GM19351 (cell line): Measurements from ENCODE around the gene DCP1A.
A peak's percentile ranks its signal among the peaks of the same experiment; 100 is the strongest.
"Not testable (repeated sequence)": the region's sequence is repeated elsewhere in the genome, so short reads cannot be mapped to it uniquely, and the experiment has no call there.

Experiments used
- ATAC-seq: cut with Tn5 transposase; IDR thresholded peaks from one replicate; pipeline ENCODE4 v1.9.1; 2021; ENCODE audit warnings: mild to moderate bottlenecking, moderate library complexity; ENCODE audit not compliant: unreplicated experiment

Gene DCP1A

GRCh38 chr3:53329897-53330296 is 17.4 kb downstream of the DCP1A start:
- no peak for ATAC-seq

- ATAC-seq = no peak
Observed at GRCh38 chr3:53328746-53329145, 18.6 kb downstream of the DCP1A start.

DNA sequence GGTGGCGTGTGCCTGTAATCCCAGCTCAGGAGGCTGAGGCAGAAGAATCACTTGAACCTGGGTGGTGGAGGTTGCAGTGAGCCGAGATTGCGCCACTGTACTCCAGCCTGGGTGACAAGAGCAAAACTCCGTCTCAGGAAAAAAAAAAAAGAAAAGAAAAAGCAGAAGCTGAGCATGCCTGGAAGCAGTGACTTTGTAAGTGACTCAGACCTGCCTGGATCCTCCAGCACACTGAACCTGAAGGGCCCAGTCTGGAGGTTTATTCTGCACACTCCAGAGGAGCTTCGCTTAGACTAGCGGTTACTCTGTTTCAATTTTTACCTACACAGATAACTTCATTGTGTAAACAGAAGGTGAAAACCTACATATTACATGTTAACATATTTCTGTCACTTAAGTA is 19.4 kb downstream of the DCP1A start:
- not testable (repeated sequence) for ATAC-seq

- ATAC-seq = no peak
Observed at GRCh38 chr3:53324105-53324504, 23.2 kb downstream of the DCP1A start.

GRCh38 chr3:53320697-53321096 is 26.6 kb downstream of the DCP1A start:
- no peak for ATAC-seq

- ATAC-seq = no peak
Observed at GRCh38 chr3:53318522-53318921, 28.8 kb downstream of the DCP1A start.

- ATAC-seq = no peak
Observed at GRCh38 chr3:53312832-53313231, 34.5 kb downstream of the DCP1A start.

GRCh38 chr3:53311882-53312281 is 35.5 kb downstream of the DCP1A start:
- ATAC-seq = no peak

GRCh38 chr3:53303957-53304356 is 43.4 kb downstream of the DCP1A start:
- no peak for ATAC-seq

DNA sequence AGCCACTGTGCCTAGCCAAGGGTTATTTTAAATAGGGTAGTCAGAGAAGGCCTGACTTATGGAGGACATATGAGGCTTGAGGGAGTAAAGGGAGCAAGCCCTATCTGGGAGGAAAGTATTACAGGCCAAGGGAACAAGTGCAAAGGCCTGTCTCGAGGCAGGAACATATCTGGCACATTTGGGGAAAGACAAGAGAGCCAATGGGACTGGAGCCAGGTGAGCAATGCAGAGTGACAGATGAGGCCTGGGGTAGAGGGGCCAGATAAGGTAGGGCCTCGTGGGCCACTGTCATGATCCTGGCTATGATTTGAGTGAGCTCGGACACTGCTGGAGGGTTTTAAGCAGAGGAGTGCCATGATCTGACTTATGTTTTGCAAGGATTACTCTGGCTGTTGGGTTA is 43.8 kb downstream of the DCP1A start:
- ATAC-seq = no peak

GRCh38 chr3:53300826-53301225 is 46.5 kb downstream of the DCP1A start:
- no peak for ATAC-seq

DNA sequence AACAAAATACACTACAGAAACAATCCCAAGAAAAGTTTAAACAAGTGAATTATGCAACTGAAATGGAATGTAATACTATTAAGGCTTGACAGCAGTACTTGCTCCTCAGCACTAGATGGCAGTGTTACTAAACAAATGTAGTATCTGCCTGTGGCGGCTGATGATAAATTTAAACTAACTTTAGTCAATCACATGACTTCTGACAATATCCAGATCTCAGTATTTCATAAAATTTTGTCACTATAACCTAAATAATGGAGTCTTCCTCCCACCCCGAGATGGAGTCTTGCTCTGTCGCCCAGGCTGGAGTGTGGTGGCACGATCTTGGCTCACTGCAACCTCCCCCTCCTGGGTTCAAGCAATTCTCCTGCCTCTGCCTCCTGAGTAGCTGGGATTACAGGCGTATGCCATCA is 47.7 kb downstream of the DCP1A start:
- ATAC-seq = peak; percentile 56

DNA sequence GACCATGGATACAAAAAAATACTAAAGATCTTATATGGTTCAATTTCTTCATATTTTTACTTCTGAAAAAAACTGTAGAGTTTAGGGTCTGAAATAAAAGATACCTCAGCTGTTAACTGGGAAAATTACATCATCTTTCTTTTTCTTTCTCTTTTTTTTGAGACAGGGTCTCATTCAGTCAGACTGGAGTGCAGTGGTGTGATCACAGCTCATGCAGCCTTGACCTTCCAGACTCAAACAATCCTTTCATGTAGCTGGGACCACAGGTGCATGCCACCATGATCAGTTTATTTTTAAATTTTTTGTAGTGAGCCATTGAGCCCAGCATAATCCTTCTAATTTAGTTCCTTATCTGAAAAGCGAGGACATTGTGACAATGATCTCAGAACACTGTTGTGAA is 51.9 kb downstream of the DCP1A start:
- no peak for ATAC-seq

DNA sequence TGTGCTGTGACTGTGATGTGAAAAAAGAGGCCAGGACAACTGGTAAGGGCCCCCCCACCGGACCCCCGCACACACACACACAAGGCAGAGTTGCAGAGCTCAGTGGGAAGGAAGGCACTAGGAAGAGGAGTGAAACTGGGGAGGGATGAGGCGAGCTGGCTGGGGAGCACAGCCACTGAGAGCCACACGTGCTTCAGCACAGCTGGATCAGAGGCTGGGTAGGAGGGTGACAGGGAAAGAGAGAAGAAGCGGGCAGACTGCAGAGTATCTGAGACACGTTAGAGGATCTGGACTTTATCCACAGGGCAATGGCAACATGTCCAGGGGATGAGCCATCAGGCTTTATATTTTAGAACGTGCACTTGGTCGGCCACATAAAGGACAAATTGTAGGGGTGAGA is 53.5 kb downstream of the DCP1A start:
- ATAC-seq = no peak

DNA sequence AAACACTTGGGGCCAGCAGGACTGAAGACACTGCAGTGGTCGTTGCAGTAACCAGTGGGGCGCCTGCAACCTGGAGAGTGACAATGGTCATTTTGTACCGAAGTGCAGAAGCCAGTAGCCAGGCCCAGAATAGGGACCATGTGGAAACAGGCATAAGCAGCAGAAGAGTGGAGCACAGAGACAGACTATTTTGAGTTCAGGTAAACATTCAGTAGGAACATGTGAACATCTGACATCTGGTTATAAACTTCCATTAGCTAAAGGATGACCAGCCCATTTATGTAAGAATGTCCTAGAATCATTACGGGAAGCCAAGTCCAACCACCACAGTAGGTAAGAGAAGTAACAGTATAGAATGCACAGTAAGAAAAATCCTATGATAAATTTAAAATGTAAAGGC is 59.1 kb downstream of the DCP1A start:
- no peak for ATAC-seq

DNA sequence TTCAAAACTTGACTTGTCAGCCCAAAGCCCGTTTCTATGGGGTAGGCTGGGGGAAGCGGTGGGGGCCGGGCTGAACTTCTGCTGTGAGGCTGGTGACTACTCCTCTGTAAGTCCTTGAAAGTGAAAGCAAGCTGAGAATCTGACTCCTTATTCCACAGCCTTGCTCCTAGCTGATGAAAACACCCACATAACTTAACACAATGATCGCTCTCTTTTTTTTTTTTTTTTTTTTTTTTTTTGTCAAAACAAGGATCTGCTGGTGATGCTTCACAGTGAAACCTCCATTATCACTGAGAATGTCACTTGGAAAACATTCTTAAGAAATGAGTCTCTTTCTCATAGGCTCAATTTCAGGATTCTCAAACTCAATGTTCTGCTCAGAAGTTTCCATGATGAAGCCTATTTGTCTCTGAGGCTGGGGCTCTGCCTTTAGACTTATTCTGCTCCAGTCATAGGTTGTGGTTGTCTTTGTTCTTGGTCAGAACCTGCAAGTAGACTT is 60.2 kb downstream of the DCP1A start:
- no peak for ATAC-seq

- no peak for ATAC-seq
Observed at GRCh38 chr3:53286727-53287126, 60.6 kb downstream of the DCP1A start.

- ATAC-seq = no peak
Observed at GRCh38 chr3:53282581-53282980, 64.8 kb downstream of the DCP1A start.

- no peak for ATAC-seq
Observed at GRCh38 chr3:53278667-53279066, 68.7 kb downstream of the DCP1A start.

DNA sequence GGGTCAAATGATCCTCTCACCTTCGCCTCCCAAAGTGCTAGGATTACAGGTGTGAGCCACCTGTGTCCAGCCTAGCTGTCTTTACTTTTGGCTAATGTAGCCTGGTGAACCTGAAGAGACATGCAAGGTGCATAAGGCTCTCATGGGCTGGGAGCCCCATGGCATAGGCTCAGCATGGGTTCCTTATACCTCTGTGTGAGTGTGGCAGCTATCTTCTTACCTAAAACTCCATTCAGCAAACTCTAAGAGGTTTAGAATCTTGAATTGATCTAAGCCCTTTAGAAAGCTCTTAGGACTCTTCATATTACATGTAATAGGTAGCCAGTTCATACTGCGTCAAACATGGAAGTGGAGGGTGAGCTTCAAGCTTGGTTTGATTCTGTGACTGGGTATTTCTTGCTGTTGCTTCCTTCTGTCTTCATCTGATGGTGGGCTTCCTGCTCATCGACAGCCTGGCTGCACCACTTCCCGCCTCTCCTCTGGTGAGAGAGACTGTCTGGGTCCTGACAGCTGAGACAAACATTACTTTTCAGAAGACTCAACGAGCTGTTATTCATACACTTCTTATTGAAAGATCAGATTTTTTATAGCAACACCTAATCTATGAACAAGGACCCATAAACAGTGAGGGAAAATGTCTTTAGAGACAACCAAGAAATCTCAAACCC is 72.3 kb downstream of the DCP1A start:
- ATAC-seq = no peak

- ATAC-seq = no peak
Observed at GRCh38 chr3:53273146-53273670, 74.1 kb downstream of the DCP1A start.

GRCh38 chr3:53269888-53270880 is 77.2 kb downstream of the DCP1A start:
- no peak for ATAC-seq
